Heart right ventricle (tissue), 16 donors: ENCODE results near the gene ITM2B. TPM values are rescaled to one million over a fixed set of nuclear protein-coding genes. Genes with fewer than 3 reads are reported as not detected.

ENCODE experiments used
- ATAC-seq, 8 donors: fragments of 200-7000 bp; cut with Tn5 transposase; one replicate each; pipeline ENCODE4 v1.9.1; 2020; ENCODE audit warnings: mild to moderate bottlenecking in 8 of 8, moderate library complexity in 8 of 8, moderate number of reproducible peaks in 1 of 8
- DNase-seq, 2 donors: peaks; one replicate each; pipeline ENCODE4 v3.0.0-alpha.2; 2020
- H3K27ac ChIP-seq, 10 donors: fragments of 200-600 bp; sonication (generic) in 2 of 10; one replicate each; pipeline versions ENCODE4 v1.5.0 to v1.8.0; 2020 to 2022; ENCODE audit warnings: mild to moderate bottlenecking in 3 of 10
- H3K27me3 ChIP-seq, 7 donors: fragments of 200-600 bp; one replicate each; pipeline ENCODE4 v1.8.0; 2021 to 2022; ENCODE audit warnings: mild to moderate bottlenecking in 2 of 7
- H3K36me3 ChIP-seq, 9 donors: fragments of 200-600 bp; sonication (generic) in 1 of 9; one replicate each; pipeline versions ENCODE4 v1.5.0 to v1.8.0; 2020 to 2022; ENCODE audit warnings: mild to moderate bottlenecking in 2 of 9
- H3K4me1 ChIP-seq, 9 donors: fragments of 200-600 bp; sonication (generic) in 1 of 9; one replicate each; pipeline versions ENCODE4 v1.5.0 to v1.8.0; 2020 to 2022; ENCODE audit warnings: mild to moderate bottlenecking in 4 of 9
- H3K4me3 ChIP-seq, 10 donors: fragments of 200-600 bp; sonication (generic) in 2 of 10; one replicate each; pipeline versions ENCODE4 v1.5.0 to v1.8.0; 2020 to 2022; ENCODE audit warnings: mild to moderate bottlenecking in 7 of 10, moderate library complexity in 2 of 10
- H3K9me3 ChIP-seq, 11 donors: fragments of 200-600 bp in 10 of 11; sonication (generic) in 2 of 11; one replicate each; pipeline versions ENCODE4 v1.5.0 to v1.8.0; 2013 to 2022; ENCODE audit warnings: mild to moderate bottlenecking in 2 of 11, control low read depth in 1 of 11, moderate library complexity in 1 of 11
- WGBS, 2 donors: extraction: QIAGEN DNeasy Blood & Tissue Kit; methylation state at CpG; one replicate each; pipeline ENCODE4 v1.1.7; 2013; ENCODE audit warnings: inconsistent platforms in 1 of 2; 5-methylcytosine and 5-hydroxymethylcytosine counted together
- intact Hi-C, 10 donors: fragments of 100-400 bp; cut with DNase I; formaldehyde crosslinking; loops; one replicate each; pipeline versions ENCODE4 v1.11.1 to v1.14.2; 2022
- polyA plus RNA-seq, 2 donors: library from polyadenylated mRNA; stranded (reverse); fragments of 200-250 nt; gene quantifications; one replicate each; pipeline ENCODE4 v1.2.3, GENCODE V29; 2013
- total RNA-seq, 10 donors: library from RNA; stranded (reverse); fragmentation: NEBNext Ultra II Directional in 3 of 10; extraction: Animal tissue kit (Norgen Biotek cat#: 25700) in 3 of 10; gene quantifications; one replicate each; pipeline versions ENCODE4 v1.2.1 to v1.2.4, GENCODE V29; 2021 to 2023
- TF ChIP-seq, protein P1 (sequence below), 9 donors: fragments of 200-600 bp; sonication (generic) in 2 of 9; IDR thresholded peaks; one replicate each; pipeline versions ENCODE4 v1.5.0 to v1.8.0; 2021 to 2022; ENCODE audit warnings: antibody characterized with exemption in 9 of 9, mild to moderate bottlenecking in 5 of 9, moderate library complexity in 1 of 9
- donor health status: Arrhythmogenic right ventricular cardiomyopathy.
- donor health status: ischemic (EF 13 %, LVEDD 7.1; RV severe dilation, severe dysfunction).
- donor health status: healthy with polysubstance abuse.
- donor health status: DM: no; HTN: yes; CAD: no.
- donor health status: DM: no; HTN: no; CAD: no.
- donor health status: ischemic (EF 25% LVEDD 6.9; RV normal size, moderate dysfunction).
- donor health status: ischemic (EF 25% LVEDD 5.7; RV mildly dilated, moderate dysfunction).
- donor health status: healthy.
- donor health status: DM: yes; HTN: yes; CAD: no.
- donor health status: Ischemic cardiomyopathy.
- donor health status: ischemic (EF 35%, LVEDD 5.7; RV mildly dilated, moderate dysfunction).
- donor health status: nonischemic (EF 11% LVEDD 7.7; RV severe dilation, severe dysfunction).
- donor health status: DM: yes; HTN: yes; CAD: no.
- donor health status: PGD.
- donor health status: ischemic (EF 29% LVEDD 5.4; RV normal size, mild dysfunction).
- donor health status: nonischemic (EF 23%, LVEDD 6.1; RV moderate dilation, normal function).

ITM2B gene
- total and polyA plus RNA-seq, 12 donors: 272 to 636 (median 507) TPM

DNA sequence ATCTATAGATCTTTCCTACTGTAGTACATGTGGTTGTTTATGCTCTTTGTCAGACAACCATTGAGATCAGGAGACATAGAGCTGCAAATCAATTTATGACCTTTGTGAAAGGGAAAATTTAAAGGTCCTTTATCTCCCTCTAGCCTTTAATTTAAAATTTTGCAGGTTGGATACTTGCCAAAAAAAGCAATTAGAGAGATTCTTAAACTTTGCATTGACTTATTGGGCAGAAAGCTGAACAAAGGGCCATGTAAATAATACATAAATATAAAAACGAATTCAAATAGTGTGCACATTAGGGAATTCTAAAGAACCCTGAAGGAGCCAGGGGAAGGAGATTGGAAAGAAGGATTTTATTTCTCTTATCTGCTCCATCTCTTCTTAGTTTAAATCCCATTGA, 48.5 kb downstream of the ITM2B start:
- WGBS, 2 donors: 74 to 85% methylated on average over 1 of the region's 1 CpG
- H3K27ac ChIP-seq: no peak overlapping the region
- intact Hi-C loops: no loop called here
- no peak for DNase-seq
- H3K4me3 ChIP-seq: no peak overlapping the region
- H3K9me3 ChIP-seq: no peaks in the 10 kb centered on the region
- ATAC-seq: no peak
- H3K27me3 ChIP-seq: no peaks in the 10 kb centered on the region
- no peaks in the 10 kb centered on the region for H3K36me3 ChIP-seq
- TF ChIP-seq, protein P1, sequence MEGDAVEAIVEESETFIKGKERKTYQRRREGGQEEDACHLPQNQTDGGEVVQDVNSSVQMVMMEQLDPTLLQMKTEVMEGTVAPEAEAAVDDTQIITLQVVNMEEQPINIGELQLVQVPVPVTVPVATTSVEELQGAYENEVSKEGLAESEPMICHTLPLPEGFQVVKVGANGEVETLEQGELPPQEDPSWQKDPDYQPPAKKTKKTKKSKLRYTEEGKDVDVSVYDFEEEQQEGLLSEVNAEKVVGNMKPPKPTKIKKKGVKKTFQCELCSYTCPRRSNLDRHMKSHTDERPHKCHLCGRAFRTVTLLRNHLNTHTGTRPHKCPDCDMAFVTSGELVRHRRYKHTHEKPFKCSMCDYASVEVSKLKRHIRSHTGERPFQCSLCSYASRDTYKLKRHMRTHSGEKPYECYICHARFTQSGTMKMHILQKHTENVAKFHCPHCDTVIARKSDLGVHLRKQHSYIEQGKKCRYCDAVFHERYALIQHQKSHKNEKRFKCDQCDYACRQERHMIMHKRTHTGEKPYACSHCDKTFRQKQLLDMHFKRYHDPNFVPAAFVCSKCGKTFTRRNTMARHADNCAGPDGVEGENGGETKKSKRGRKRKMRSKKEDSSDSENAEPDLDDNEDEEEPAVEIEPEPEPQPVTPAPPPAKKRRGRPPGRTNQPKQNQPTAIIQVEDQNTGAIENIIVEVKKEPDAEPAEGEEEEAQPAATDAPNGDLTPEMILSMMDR (IDR thresholded peaks at IDR 0.05): no peak
- peaks cover 0 to 12% (median 0%) of the 10 kb centered on the region in 9 donors for H3K4me1 ChIP-seq

DNA sequence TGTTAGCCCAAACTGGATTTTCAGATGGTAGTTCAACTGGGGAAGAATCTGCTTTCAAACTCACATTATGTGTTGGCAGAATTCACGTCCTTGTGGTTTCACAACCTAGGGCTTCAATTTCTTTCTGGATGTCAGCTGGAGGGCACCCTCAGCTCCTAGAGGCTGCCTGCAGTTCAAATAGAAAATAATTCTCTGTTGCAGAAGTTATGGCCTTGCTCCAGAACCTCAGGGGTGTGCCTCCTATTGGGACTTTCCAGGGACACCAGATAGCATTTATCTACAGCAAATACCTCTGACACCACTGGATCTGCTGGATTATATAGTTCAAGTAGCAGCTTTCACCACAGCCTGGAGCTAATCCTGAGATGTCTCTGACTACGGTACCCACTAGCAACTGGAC, 58.7 kb downstream of the ITM2B start:
- ATAC-seq: no peak
- H3K9me3 ChIP-seq: no peaks in the 10 kb centered on the region
- 39 to 48% methylated on average over 2 of the region's 2 CpGs for WGBS, 2 donors

DNA sequence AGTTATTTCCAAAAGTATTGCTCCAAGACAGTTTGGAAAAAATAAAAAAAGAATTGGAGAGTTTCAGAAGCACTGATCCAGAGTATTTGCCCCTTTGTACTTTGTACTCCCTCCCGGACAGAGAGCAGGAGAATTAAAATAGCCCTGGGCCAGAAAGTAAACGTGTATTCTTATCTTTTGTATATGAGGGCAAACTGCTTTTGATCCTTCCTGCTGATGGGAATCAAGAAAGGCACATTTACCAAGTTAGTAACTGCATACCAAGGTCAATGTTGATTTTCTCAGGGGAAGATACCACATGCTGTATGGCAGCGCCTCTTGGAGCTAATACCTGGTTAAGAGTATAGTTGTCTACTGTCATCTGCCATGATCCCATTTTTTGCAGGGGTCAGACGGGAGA, 59.6 kb downstream of the ITM2B start:
- no peaks in the 10 kb centered on the region for H3K27me3 ChIP-seq

More for the DNA sequence above, 58.7 kb downstream of the ITM2B start:
- H3K4me1 ChIP-seq: peaks cover 0 to 7% (median 0%) of the 10 kb centered on the region in 9 donors
- no peak for DNase-seq
- no peaks in the 10 kb centered on the region for H3K27me3 ChIP-seq
- no peaks in the 10 kb centered on the region for H3K36me3 ChIP-seq
- H3K27ac ChIP-seq: no peak overlapping the region
- TF ChIP-seq, protein P1 (IDR thresholded peaks at IDR 0.05): no peak
- intact Hi-C loops: no loop called here
- no peak overlapping the region for H3K4me3 ChIP-seq

DNA sequence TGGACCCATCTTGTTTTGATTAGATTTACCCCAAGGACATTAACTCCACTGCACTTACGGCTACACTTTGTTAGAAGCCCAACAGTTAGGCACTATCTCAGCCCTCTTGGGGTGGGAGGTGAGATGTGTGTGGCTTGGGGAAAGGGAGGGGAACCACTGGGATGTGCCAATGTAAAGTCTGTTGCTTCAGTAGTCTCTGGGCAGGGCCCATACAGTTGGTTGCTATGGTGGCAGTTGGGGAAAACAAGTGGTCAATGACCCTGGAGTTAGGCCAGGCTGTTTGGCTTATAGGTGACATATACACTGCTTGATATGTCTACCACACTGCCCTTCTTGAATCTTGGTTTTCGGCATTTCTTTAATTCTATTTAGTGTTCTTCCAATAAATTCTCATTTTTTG, 61.6 kb downstream of the ITM2B start:
- no peaks in the 10 kb centered on the region for H3K27me3 ChIP-seq
- H3K4me3 ChIP-seq: no peak overlapping the region
- H3K27ac ChIP-seq: no peak overlapping the region
- ATAC-seq: no peak
- no peaks in the 10 kb centered on the region for H3K36me3 ChIP-seq
- TF ChIP-seq, protein P1 (IDR thresholded peaks at IDR 0.05): no peak
- peaks cover 0 to 7% (median 0%) of the 10 kb centered on the region in 9 donors for H3K4me1 ChIP-seq
- intact Hi-C loops: no loop called here
- H3K9me3 ChIP-seq: no peaks in the 10 kb centered on the region
- 96 to 98% methylated on average over 2 of the region's 2 CpGs for WGBS, 2 donors
- no peak for DNase-seq

More for the DNA sequence above, 59.6 kb downstream of the ITM2B start:
- TF ChIP-seq, protein P1 (IDR thresholded peaks at IDR 0.05): no peak
- Histone ChIP-seq H3K36me3 (no peaks in the 10 kb centered on the region), H3K9me3 (no peaks in the 10 kb centered on the region), H3K27ac (no peak overlapping the region), H3K4me1 (peaks cover 0 to 7% (median 0%) of the 10 kb centered on the region in 9 donors), H3K4me3 (no peak overlapping the region)
- ATAC-seq (no peak), DNase-seq (no peak)
- intact Hi-C loops: no loop called here
- 75 to 76% methylated on average over 4 of the region's 4 CpGs for WGBS, 2 donors
